Fibroblast of peridontal ligament (primary cell): ENCODE results near the gene HEMGN.
"Not testable (repeated sequence)": the region's sequence is repeated elsewhere in the genome, so short reads cannot be mapped to it uniquely, and the experiment has no call there.

ENCODE experiments used
- DNase-seq: peaks from one replicate; pipeline ENCODE4 v3.0.0-alpha.2; 2010; ENCODE audit errors: extremely low read depth

The HEMGN gene, protein sequence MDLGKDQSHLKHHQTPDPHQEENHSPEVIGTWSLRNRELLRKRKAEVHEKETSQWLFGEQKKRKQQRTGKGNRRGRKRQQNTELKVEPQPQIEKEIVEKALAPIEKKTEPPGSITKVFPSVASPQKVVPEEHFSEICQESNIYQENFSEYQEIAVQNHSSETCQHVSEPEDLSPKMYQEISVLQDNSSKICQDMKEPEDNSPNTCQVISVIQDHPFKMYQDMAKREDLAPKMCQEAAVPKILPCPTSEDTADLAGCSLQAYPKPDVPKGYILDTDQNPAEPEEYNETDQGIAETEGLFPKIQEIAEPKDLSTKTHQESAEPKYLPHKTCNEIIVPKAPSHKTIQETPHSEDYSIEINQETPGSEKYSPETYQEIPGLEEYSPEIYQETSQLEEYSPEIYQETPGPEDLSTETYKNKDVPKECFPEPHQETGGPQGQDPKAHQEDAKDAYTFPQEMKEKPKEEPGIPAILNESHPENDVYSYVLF

DNA sequence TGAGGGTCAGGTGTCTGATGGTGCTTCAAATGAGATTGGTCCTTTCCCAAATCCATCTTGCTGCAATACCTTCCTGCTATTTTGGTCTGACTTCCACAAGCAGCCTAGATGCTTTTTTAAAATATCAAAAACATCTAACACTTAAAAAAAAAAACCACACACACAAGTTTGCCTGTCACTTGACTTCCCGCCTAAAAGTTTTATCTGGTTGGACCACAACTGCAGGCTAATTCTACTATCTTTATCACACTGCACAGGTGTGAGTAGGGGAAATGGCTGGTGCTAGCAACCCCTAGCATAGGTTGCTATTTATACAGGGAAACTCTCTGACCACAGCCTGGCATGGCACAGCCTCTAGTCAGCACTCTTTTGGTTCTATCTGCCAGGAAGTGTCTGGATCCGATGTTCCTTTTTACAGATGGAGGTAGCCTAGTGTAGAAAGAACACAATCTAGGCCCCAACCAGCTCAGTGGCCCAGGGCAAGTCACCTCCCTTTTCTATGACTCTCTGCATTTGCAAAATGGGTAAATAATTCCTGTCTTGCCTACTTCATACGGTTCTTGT lies at the start of gene HEMGN:
Gene HEMGN, minus strand, starts transcription at position 92 of the 564 bp plus-strand sequence. Its CDS starts 36 bp downstream, at position 56.
- no peak for DNase-seq

GRCh38 chr9:97987487-97987886 lies 49.5 kb upstream of the HEMGN start:
- no peak for DNase-seq

DNA sequence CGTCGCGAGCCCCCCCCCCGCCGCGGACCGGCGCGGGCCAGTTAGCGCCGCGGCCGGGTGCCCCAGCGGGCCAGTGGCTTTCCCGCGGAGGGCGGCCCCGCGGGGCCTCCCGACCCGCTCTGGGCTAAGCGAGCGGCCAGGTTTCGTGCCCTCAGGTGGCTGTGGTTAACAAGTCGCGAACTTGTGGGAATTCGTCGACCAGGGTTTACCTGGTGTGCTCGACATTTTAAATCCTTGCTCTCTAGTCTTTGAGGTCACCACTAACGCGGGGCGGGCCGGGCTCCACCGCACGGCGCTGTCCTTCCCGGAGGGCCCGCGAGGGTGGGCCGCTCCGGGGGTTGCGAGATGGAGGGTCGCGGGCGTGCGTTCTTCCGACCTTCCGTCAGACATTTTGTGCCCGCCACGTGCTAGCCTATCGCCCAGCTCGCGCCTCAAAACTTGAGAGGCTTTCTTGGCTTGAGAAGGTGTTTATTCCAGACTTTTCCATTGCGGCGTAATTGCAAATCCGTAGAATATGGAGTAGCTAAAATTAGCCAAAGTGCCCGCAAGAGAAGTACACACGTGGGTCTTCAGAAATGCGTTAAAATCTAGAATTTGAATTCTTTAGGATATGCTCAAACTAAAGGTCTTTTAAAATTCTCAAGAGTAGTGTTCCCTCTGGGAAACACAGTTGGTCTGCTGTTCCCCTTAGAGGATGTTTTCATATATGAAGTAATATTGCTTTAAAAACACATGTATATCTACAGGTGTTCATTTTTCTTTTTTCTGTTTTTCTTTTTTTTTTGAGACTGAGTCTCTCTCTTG lies 47.3 kb upstream of the HEMGN start:
- DNase-seq: peak; percentile 42

DNA sequence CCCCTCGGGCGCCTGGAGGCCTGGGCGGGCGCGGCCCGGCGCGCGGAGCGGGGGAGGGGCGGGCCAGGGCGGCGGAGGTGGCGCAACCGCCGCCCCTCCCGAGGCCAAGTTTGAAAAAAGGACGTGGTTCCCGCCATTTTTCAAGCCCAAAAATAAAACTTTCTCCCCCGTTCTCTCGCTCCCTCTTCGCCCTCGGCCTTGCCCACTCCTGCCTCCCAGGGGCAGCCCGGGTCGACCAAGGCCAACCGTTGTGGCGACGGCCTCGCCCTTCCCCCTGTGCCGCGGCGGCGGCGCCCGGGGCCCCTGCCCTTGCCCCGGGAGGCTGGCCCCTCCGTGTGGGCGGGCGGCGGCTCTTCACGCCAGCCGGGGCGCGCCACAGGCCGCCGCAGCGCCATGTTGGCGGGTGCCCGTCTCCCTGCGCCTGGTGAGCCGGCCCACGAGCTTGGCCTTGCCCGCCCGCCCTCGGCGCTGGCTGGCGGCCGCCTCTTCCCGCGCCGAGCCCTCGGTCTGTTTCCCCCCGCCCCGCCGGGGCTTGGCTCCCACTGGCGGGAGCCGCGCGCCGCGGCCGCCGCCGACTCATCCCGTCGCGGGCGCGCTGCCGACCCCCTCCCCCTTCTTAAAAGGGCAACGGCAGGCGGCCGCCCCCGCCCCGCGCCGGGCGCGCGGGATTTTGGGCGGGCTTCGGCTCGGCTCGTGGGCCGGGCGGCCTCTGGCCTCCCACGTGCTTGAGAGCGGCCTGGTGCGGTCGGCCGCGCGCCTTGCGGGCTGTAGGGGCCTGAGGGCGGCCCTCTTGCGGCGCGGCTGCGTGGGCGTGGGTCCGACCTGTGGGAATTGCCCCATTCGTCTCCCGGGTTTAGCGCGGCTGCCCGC lies 46.5 kb upstream of the HEMGN start:
- peak; percentile 75 for DNase-seq

- peak; percentile 18 for DNase-seq
Measured at GRCh38 chr9:97983589-97984187, 45.7 kb upstream of the HEMGN start.

- peak; percentile 83 for DNase-seq
Measured at GRCh38 chr9:97982683-97983588, 45.0 kb upstream of the HEMGN start, which contains the start of gene ANP32B. ANP32B (plus strand) TSS chr9:97983341; CDS start chr9:97983556, 215 bp downstream.

DNA sequence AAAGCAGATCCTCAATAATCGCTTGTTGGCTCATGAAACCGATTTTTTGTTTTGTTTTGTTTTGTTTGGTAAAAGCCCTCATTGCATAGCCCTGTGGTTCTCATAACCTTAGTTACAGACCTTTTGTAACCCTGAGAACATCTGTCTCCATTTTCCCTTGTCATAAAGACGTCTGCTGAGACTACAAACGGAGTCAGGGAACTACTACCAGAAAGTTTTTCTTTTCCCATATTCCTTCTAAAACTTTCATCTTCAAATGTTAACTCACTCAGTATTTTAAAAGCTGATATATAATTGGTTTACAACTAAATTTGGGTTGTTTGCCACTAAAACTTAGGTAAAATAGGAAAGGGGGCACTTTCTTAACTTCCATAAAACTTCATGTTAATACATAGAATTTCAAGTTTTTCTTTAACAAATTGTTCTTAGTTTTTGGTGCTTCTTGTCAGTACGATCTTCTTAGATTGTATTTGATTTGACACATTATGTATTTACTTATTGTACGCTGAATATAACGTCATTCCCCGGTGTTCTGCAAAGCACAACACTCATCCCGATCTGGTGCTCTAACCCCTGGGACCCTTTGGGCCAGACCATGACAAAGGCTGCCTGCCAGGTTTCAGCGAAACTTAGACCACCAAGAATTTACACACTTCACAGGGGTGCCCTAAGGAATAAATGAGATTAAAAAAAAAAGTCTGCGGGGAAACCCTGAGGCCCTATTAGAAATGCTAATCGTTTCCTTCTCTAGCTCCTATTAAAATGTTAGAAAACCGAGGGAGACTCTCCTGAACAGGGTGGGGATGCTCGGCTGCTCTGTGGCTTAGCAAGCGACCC lies 44.1 kb upstream of the HEMGN start:
- peak; percentile 19 for DNase-seq

- no peak for DNase-seq
Measured at GRCh38 chr9:97980918-97981845, 43.2 kb upstream of the HEMGN start.

DNA sequence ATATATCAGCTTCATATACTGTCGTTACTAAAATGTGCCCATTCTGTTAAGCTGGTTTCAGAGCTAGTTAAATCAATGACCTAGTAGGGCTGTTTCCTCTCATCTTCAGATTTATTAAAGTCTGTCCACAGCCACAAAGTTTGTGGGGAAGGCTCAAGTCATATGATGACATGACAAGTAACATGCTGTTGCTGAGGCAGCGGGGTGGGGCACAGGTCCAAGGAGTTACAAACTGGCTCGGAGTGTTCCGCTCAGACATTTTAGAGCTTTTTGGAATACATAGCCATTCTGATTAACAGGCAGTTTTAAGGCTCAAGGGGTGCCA lies 42.5 kb upstream of the HEMGN start:
- no peak for DNase-seq

GRCh38 chr9:97979788-97980478 lies 42.0 kb upstream of the HEMGN start:
- DNase-seq: no peak

GRCh38 chr9:97978371-97979130 lies 40.6 kb upstream of the HEMGN start:
- DNase-seq: no peak

- not testable (repeated sequence) for DNase-seq
Measured at GRCh38 chr9:97976633-97977032, 38.7 kb upstream of the HEMGN start.

- DNase-seq: peak; percentile 18
Measured at GRCh38 chr9:97975376-97975775, 37.4 kb upstream of the HEMGN start.

DNA sequence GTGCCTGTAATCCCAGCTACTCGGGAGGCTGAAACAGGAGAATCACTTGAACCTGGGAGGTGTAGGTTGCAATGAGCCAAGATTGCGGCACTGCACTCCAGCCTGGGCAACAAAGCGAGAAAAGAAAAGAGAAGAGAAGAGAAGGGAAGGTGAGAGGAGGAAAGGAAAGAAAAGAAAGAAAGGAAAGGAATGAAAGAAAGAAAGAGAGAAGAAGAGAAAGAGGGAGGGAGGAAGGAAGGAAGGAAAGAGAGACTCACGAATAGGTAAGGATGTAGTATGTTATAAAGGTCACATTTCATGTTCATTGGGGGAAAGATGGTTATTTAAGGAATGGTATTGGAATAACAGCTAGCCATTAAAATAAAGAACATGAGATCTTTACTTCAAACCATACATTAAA lies 34.8 kb upstream of the HEMGN start:
- no peak for DNase-seq

GRCh38 chr9:97970165-97970564 lies 32.2 kb upstream of the HEMGN start:
- no peak for DNase-seq

GRCh38 chr9:97969014-97969413 lies 31.0 kb upstream of the HEMGN start:
- DNase-seq: no peak

DNA sequence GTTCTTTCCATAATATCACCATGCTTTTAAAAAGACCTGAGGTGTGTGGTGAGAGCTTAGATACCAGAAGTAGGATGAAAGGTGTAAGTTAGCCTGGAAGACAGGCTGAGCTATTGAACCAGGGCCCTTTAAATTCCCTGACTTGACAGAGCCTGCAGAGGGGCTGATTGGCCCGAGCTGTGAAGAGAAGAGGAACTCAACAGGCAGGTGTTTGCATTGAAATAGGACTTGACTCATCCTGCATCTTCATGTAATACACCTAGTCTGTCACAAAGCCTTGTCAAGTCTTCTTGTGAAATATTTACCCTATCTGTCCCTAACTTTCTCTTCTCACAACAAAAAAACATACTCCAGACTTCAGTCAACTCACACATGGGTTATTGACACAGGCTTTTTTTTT lies 28.5 kb upstream of the HEMGN start:
- DNase-seq: no peak
